ENCODE data around the gene HYI. TPM values are rescaled to one million over a fixed set of nuclear protein-coding genes. Genes with fewer than 3 reads are reported as not detected.

The HYI gene
- total RNA-seq, 1 donor from 2014 or later = 135 TPM

- no peak for DNase-seq (ENCODE audit: low read depth)
- no peak overlapping the region for H3K4me3 ChIP-seq (ENCODE audit: low read depth, low read length)
- TF ChIP-seq, protein P1, sequence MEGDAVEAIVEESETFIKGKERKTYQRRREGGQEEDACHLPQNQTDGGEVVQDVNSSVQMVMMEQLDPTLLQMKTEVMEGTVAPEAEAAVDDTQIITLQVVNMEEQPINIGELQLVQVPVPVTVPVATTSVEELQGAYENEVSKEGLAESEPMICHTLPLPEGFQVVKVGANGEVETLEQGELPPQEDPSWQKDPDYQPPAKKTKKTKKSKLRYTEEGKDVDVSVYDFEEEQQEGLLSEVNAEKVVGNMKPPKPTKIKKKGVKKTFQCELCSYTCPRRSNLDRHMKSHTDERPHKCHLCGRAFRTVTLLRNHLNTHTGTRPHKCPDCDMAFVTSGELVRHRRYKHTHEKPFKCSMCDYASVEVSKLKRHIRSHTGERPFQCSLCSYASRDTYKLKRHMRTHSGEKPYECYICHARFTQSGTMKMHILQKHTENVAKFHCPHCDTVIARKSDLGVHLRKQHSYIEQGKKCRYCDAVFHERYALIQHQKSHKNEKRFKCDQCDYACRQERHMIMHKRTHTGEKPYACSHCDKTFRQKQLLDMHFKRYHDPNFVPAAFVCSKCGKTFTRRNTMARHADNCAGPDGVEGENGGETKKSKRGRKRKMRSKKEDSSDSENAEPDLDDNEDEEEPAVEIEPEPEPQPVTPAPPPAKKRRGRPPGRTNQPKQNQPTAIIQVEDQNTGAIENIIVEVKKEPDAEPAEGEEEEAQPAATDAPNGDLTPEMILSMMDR (conservative IDR thresholded peaks at IDR 0.05; ENCODE audit: low read depth, low read length) = no peak
Measured at GRCh38 chr1:43447891-43448708, 5.6 kb downstream of the HYI start.

GRCh38 chr1:43446881-43447835, 6.6 kb downstream of the HYI start:
- TF ChIP-seq, protein P1 (conservative IDR thresholded peaks at IDR 0.05; ENCODE audit: low read depth, low read length) = no peak
- DNase-seq (ENCODE audit: low read depth) = no peak
- H3K4me3 ChIP-seq (ENCODE audit: low read depth, low read length) = no peak overlapping the region

GRCh38 chr1:43446388-43446740, 7.4 kb downstream of the HYI start:
- TF ChIP-seq, protein P1 (conservative IDR thresholded peaks at IDR 0.05; ENCODE audit: low read depth, low read length) = no peak
- H3K4me3 ChIP-seq (ENCODE audit: low read depth, low read length) = no peak overlapping the region
- DNase-seq (ENCODE audit: low read depth) = no peak

- H3K4me3 ChIP-seq (ENCODE audit: low read depth, low read length) = no peak overlapping the region
- TF ChIP-seq, protein P1 (conservative IDR thresholded peaks at IDR 0.05; ENCODE audit: low read depth, low read length) = no peak
- DNase-seq (ENCODE audit: low read depth) = no peak
Measured at GRCh38 chr1:43445606-43446387, 7.9 kb downstream of the HYI start.

- no peak for DNase-seq (ENCODE audit: low read depth)
Measured at GRCh38 chr1:43444836-43445235, 8.9 kb downstream of the HYI start.

More at GRCh38 chr1:43444836-43445235, 8.9 kb downstream of the HYI start:
- H3K4me3 ChIP-seq (ENCODE audit: low read depth, low read length) = no peak overlapping the region
- TF ChIP-seq, protein P1 (conservative IDR thresholded peaks at IDR 0.05; ENCODE audit: low read depth, low read length) = no peak

Measured in epithelial cell of proximal tubule (primary cell).